H9 (cell line): ENCODE results near the gene CDRT4. TPM values are rescaled to one million over a fixed set of nuclear protein-coding genes. Genes with fewer than 3 reads are reported as not detected.

ENCODE experiments used
- DNase-seq: peaks from one replicate; pipeline ENCODE4 v3.0.0-alpha.2; 2017
- H2AFZ ChIP-seq: one replicate; pipeline ENCODE4 v1.6.1; 2013; ENCODE audit warnings: mild to moderate bottlenecking, low read length, control low read depth, moderate library complexity
- H2AK5ac ChIP-seq: 2 replicates; pipeline ENCODE4 v1.6.1; 2013; ENCODE audit warnings: low read length, control low read depth, mixed read lengths; ENCODE audit not compliant: insufficient read length
- H2BK120ac ChIP-seq: one replicate; pipeline ENCODE4 v1.6.1; 2013; ENCODE audit warnings: low read depth, mild to moderate bottlenecking, low read length, control low read depth, inconsistent platforms; ENCODE audit not compliant: poor library complexity, severe bottlenecking
- H2BK12ac ChIP-seq: 2 replicates; pipeline ENCODE4 v1.6.1; 2013; ENCODE audit warnings: low read length, control low read depth, mixed read lengths, low read depth; ENCODE audit not compliant: insufficient read length
- H2BK15ac ChIP-seq: 2 replicates; pipeline ENCODE4 v1.6.1; 2013; ENCODE audit warnings: low read depth, low read length, control low read depth
- H2BK20ac ChIP-seq: one replicate; pipeline ENCODE4 v1.6.1; 2013; ENCODE audit warnings: low read depth, mild to moderate bottlenecking, low read length, control low read depth, inconsistent platforms; ENCODE audit not compliant: poor library complexity, severe bottlenecking
- H2BK5ac ChIP-seq: 2 replicates; pipeline ENCODE4 v1.6.1; 2013; ENCODE audit warnings: low read length, control low read depth, mixed read lengths; ENCODE audit not compliant: insufficient read length
- H3K14ac ChIP-seq: 2 replicates; pipeline ENCODE4 v1.6.1; 2013; ENCODE audit warnings: low read length, control low read depth; ENCODE audit not compliant: insufficient read depth
- H3K18ac ChIP-seq: 2 replicates; pipeline ENCODE4 v1.6.1; 2013; ENCODE audit warnings: low read depth, mild to moderate bottlenecking, mixed read lengths, low read length, control low read depth; ENCODE audit not compliant: insufficient read length
- H3K23ac ChIP-seq: 2 replicates; pipeline ENCODE4 v1.6.1; 2013; ENCODE audit warnings: low read length, control low read depth, mixed read lengths, low read depth; ENCODE audit not compliant: insufficient read length
- H3K23me2 ChIP-seq: 2 replicates; pipeline ENCODE4 v1.6.1; 2013; ENCODE audit warnings: low read depth, mild to moderate bottlenecking, mixed read lengths, low read length, control low read depth; ENCODE audit not compliant: insufficient read length, poor library complexity, severe bottlenecking
- H3K27ac ChIP-seq: 2 replicates; pipeline ENCODE4 v1.5.1; 2013; ENCODE audit warnings: low read length, control low read depth, mixed read lengths, low read depth; ENCODE audit not compliant: insufficient read length
- H3K27me3 ChIP-seq: 2 replicates; pipeline ENCODE4 v1.6.1; 2013; ENCODE audit warnings: low read length, control low read depth, inconsistent platforms; ENCODE audit not compliant: insufficient read depth
- H3K4ac ChIP-seq: 2 replicates; pipeline ENCODE4 v1.6.1; 2013; ENCODE audit warnings: low read depth, mild to moderate bottlenecking, control low read depth, inconsistent platforms, low read length, moderate library complexity
- H3K4me1 ChIP-seq: 2 replicates; pipeline ENCODE4 v1.6.1; 2013; ENCODE audit warnings: low read length, control low read depth, inconsistent platforms; ENCODE audit not compliant: insufficient read depth
- H3K4me2 ChIP-seq: 2 replicates; pipeline ENCODE4 v1.6.1; 2013; ENCODE audit warnings: low read length, control low read depth, mixed read lengths; ENCODE audit not compliant: insufficient read length, insufficient read depth
- H3K56ac ChIP-seq: 2 replicates; pipeline ENCODE4 v1.6.1; 2013; ENCODE audit warnings: low read depth, mild to moderate bottlenecking, mixed read lengths, low read length, control low read depth; ENCODE audit not compliant: insufficient read length
- H3K79me1 ChIP-seq: 2 replicates; pipeline ENCODE4 v1.6.1; 2013; ENCODE audit warnings: low read depth, mild to moderate bottlenecking, moderate library complexity, low read length, control low read depth, inconsistent platforms; ENCODE audit not compliant: insufficient read depth, poor library complexity, severe bottlenecking
- H3K79me2 ChIP-seq: 2 replicates; pipeline ENCODE4 v1.6.1; 2013; ENCODE audit warnings: low read length, control low read depth, inconsistent platforms; ENCODE audit not compliant: insufficient read depth
- H3K9ac ChIP-seq: 2 replicates; pipeline ENCODE4 v1.6.1; 2013; ENCODE audit warnings: low read length, control low read depth, mixed read lengths; ENCODE audit not compliant: insufficient read length; ENCODE audit errors: extremely low read depth
- H3K9me3 ChIP-seq: one replicate; pipeline ENCODE4 v1.6.1; 2013; ENCODE audit warnings: low read depth, low read length, inconsistent platforms; ENCODE audit not compliant: control insufficient read depth
- H3T11ph ChIP-seq: one replicate; pipeline ENCODE4 v1.6.1; 2013; ENCODE audit warnings: mild to moderate bottlenecking, low read length, control low read depth, inconsistent platforms
- H4K20me1 ChIP-seq: one replicate; pipeline ENCODE4 v1.6.1; 2013; ENCODE audit not compliant: control insufficient read depth, insufficient read length, insufficient read depth
- H4K5ac ChIP-seq: 2 replicates; pipeline ENCODE4 v1.6.1; 2013; ENCODE audit warnings: low read depth, mild to moderate bottlenecking, mixed read lengths, low read length, control low read depth; ENCODE audit not compliant: insufficient read length
- H4K8ac ChIP-seq: replicated peaks from 2 replicates; pipeline ENCODE4 v1.6.1; 2013; ENCODE audit warnings: low read length, control low read depth, mixed read lengths, low read depth; ENCODE audit not compliant: insufficient read length
- H4K91ac ChIP-seq: 2 replicates; pipeline ENCODE4 v1.6.1; 2013; ENCODE audit warnings: low read depth, mild to moderate bottlenecking, moderate library complexity, mixed read lengths, low read length, control low read depth; ENCODE audit not compliant: insufficient read length
- H3K27ac Mint-ChIP-seq, 3 experiments: 2 replicates in 2 of 3; 3 replicates in 1 of 3; pipeline ENCODE4 v1.8.0; 2020 to 2021; ENCODE audit warnings: mixed read lengths in 3 of 3, mild to moderate bottlenecking in 1 of 3, moderate library complexity in 1 of 3
- H3K27me3 Mint-ChIP-seq: 2 replicates; pipeline ENCODE4 v1.8.0; 2021; ENCODE audit warnings: low read depth, mild to moderate bottlenecking, moderate library complexity, mixed read lengths
- H3K36me3 Mint-ChIP-seq, 3 experiments: 2 replicates in 2 of 3; 3 replicates in 1 of 3; pipeline ENCODE4 v1.8.0; 2020 to 2021; ENCODE audit warnings: low read depth in 3 of 3, mixed read lengths in 3 of 3; ENCODE audit not compliant: insufficient read depth in 1 of 3
- H3K4me1 Mint-ChIP-seq, 2 experiments: 2 replicates each; pipeline ENCODE4 v1.8.0; 2020; ENCODE audit warnings: mixed read lengths in 2 of 2
- H3K4me3 Mint-ChIP-seq, 2 experiments: 2 replicates in 1 of 2; 3 replicates in 1 of 2; pipeline ENCODE4 v1.8.0; 2020 to 2021; ENCODE audit warnings: mild to moderate bottlenecking in 2 of 2, mixed read lengths in 2 of 2, moderate library complexity in 1 of 2
- H3K9me3 Mint-ChIP-seq, 2 experiments: 2 replicates in 1 of 2; 3 replicates in 1 of 2; pipeline ENCODE4 v1.8.0; 2020; ENCODE audit warnings: mild to moderate bottlenecking in 2 of 2, mixed read lengths in 2 of 2, moderate library complexity in 1 of 2
- WGBS: extraction: QIAGEN DNeasy Blood & Tissue Kit; methylation state at CpG from one replicate; pipeline ENCODE4 v1.1.7; 2013; ENCODE audit warnings: missing lambda C conversion rate, low lambda C conversion rate, mixed read lengths; ENCODE audit not compliant: insufficient read length; ENCODE audit errors: extremely low coverage; 5-methylcytosine and 5-hydroxymethylcytosine counted together
- total RNA-seq: library from RNA; stranded (reverse); gene quantifications from 2 replicates; pipeline ENCODE4 v1.2.1, GENCODE V29; 2021
- TF ChIP-seq, protein P1 (sequence below): fragments of 200-600 bp; sonication (generic); conservative IDR thresholded peaks from 3 replicates; pipeline ENCODE4 v1.8.0; 2021; ENCODE audit warnings: antibody characterized with exemption, mild to moderate bottlenecking

CDRT4 gene
- total RNA-seq, 1 experiment from 2014 or later, result 3.8 TPM

DNA sequence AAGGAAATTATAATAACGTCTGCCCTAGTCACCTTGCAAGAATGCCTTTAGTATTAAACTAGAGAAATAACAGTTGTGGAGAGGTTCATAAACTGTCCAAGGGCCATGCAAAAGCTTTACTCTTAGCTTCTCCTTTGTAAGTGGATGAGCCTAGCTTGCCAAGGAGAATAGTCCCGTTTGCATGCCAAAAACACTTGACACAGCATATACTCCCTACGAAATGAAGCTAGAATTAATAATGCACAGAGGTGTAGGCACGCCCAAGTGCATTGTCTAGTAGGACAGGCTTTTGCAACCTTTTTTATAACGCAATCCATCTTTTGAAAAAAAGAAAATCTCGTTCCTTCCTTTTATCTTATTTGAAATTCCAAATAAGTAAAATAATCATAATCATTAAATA is 12.8 kb upstream of the CDRT4 start:
- TF ChIP-seq, protein P1, sequence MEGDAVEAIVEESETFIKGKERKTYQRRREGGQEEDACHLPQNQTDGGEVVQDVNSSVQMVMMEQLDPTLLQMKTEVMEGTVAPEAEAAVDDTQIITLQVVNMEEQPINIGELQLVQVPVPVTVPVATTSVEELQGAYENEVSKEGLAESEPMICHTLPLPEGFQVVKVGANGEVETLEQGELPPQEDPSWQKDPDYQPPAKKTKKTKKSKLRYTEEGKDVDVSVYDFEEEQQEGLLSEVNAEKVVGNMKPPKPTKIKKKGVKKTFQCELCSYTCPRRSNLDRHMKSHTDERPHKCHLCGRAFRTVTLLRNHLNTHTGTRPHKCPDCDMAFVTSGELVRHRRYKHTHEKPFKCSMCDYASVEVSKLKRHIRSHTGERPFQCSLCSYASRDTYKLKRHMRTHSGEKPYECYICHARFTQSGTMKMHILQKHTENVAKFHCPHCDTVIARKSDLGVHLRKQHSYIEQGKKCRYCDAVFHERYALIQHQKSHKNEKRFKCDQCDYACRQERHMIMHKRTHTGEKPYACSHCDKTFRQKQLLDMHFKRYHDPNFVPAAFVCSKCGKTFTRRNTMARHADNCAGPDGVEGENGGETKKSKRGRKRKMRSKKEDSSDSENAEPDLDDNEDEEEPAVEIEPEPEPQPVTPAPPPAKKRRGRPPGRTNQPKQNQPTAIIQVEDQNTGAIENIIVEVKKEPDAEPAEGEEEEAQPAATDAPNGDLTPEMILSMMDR, result no peak
- Mint-ChIP-seq H3K4me3 (no peak overlapping the region), H3K36me3 (peaks cover 4 to 11% (median 4%) of the 10 kb centered on the region in 3 experiments; a peak in 5 of 7 replicates), H3K27ac (no peak overlapping the region), H3K9me3 (no peaks in the 10 kb centered on the region), H3K27me3 (no peaks in the 10 kb centered on the region), H3K4me1 (peaks cover 10% of the 10 kb centered on the region in 2 experiments)
- Histone ChIP-seq H3K79me2 (no peaks in the 10 kb centered on the region), H4K20me1 (no peaks in the 10 kb centered on the region), H3K14ac (no peak overlapping the region), H3K9me3 (no peaks in the 10 kb centered on the region), H2BK12ac (no peak overlapping the region), H2BK120ac (no peak overlapping the region), H4K91ac (no peak overlapping the region), H3K27ac (no peak overlapping the region), H4K5ac (no peak overlapping the region), H2AK5ac (no peak overlapping the region), H4K8ac (no peak overlapping the region), H2BK5ac (no peak overlapping the region), H3T11ph (no peak overlapping the region), H3K23me2 (no peaks in the 10 kb centered on the region), H3K4me1 (peaks cover 9% of the 10 kb centered on the region), H3K9ac (no peak overlapping the region), H2AFZ (no peak overlapping the region), H3K79me1 (no peaks in the 10 kb centered on the region), H2BK15ac (no peak overlapping the region), H3K4ac (no peak overlapping the region), H3K27me3 (no peaks in the 10 kb centered on the region), H3K23ac (no peak overlapping the region), H2BK20ac (no peak overlapping the region), H3K56ac (no peak overlapping the region), H3K4me2 (no peak overlapping the region), H3K18ac (no peak overlapping the region)
- no peak for DNase-seq
- no CpG with 5 or more reads among the region's 6 CpGs for WGBS
